ENCODE data around the gene ADPRHL1. TPM values are rescaled to one million over a fixed set of nuclear protein-coding genes. Genes with fewer than 3 reads are reported as not detected.
"Not testable (repeated sequence)": the region's sequence is repeated elsewhere in the genome, so short reads cannot be mapped to it uniquely, and the experiment has no call there.

The ADPRHL1 gene
- polyA plus RNA-seq, 1 donor (not counting 4 experiments of a cell fraction or from before 2014, with no cell fraction given): 1.2 TPM

- Histone ChIP-seq H3K4me2 (ENCODE audit: control insufficient read depth, extremely low read depth, insufficient read depth, low read depth, low read length) (no peak overlapping the region), H2AFZ (ENCODE audit: control insufficient read depth, low read length) (no peak overlapping the region), H3K9me3 (ENCODE audit: control insufficient read depth, low read depth, low read length) (no peaks in the 10 kb centered on the region), H3K4me3 (ENCODE audit: control insufficient read depth in 2 of 3, extremely low read depth in 1 of 3, insufficient read depth in 2 of 3, low read depth in 1 of 3, low read length in 3 of 3) (no peak overlapping the region), H3K36me3 (ENCODE audit: control insufficient read depth in 2 of 2, extremely low read depth in 1 of 2, insufficient read depth in 2 of 2, low read length in 2 of 2) (peaks cover 18% of the 10 kb centered on the region in 2 experiments), H3K9ac (ENCODE audit: control insufficient read depth, extremely low read depth, insufficient read depth, low read length) (no peak overlapping the region), H3K9me1 (ENCODE audit: control insufficient read depth, extremely low read depth, insufficient read depth, low read length) (no peaks in the 10 kb centered on the region), H3K27ac (ENCODE audit: control insufficient read depth, insufficient read depth, low read length) (no peak overlapping the region), H3K4me1 (ENCODE audit: control insufficient read depth, extremely low read depth, insufficient read depth, low read length) (no peaks in the 10 kb centered on the region), H3K27me3 (ENCODE audit: control insufficient read depth, extremely low read depth, insufficient read depth, low read length) (no peaks in the 10 kb centered on the region), H4K20me1 (ENCODE audit: control insufficient read depth, extremely low read depth, insufficient read depth, low read length) (no peaks in the 10 kb centered on the region), H3K79me2 (ENCODE audit: control insufficient read depth, insufficient read depth, low read length) (no peaks in the 10 kb centered on the region)
- DNase-seq (ENCODE audit: low read depth, low spot score) (no peak), FAIRE-seq (no peak)
- dilution Hi-C loops (cut with MboI; ENCODE audit: extremely low pct_ligation_motif_present, low sequenced_read_pairs): no loop called here
- TF ChIP-seq EZH2 (IDR thresholded peaks at IDR 0.05; ENCODE audit: low read length) (no peak), CTCF (optimal IDR thresholded peaks at IDR 0.05 in 1 of 3, IDR thresholded peaks at IDR 0.05 in 1 of 3, conservative IDR thresholded peaks at IDR 0.05 in 1 of 3; ENCODE audit: extremely low read depth in 1 of 3, insufficient read depth in 2 of 3, low read length in 3 of 3) (no peak)
Measured at GRCh38 chr13:113472355-113473025, 19.2 kb upstream of the ADPRHL1 start.

GRCh38 chr13:113471844-113472243 lies 18.6 kb upstream of the ADPRHL1 start:
- H3K27ac ChIP-seq (ENCODE audit: control insufficient read depth, insufficient read depth, low read length): no peak overlapping the region
- FAIRE-seq (no peak), DNase-seq (ENCODE audit: low read depth, low spot score) (no peak)
- H3K36me3 ChIP-seq (ENCODE audit: control insufficient read depth in 2 of 2, extremely low read depth in 1 of 2, insufficient read depth in 2 of 2, low read length in 2 of 2): peaks cover 18 to 20% of the 10 kb centered on the region in 2 experiments
- H4K20me1 ChIP-seq (ENCODE audit: control insufficient read depth, extremely low read depth, insufficient read depth, low read length): no peaks in the 10 kb centered on the region
- no peak overlapping the region for H3K9ac ChIP-seq (ENCODE audit: control insufficient read depth, extremely low read depth, insufficient read depth, low read length)
- H2AFZ ChIP-seq (ENCODE audit: control insufficient read depth, low read length): no peak overlapping the region
- H3K4me2 ChIP-seq (ENCODE audit: control insufficient read depth, extremely low read depth, insufficient read depth, low read depth, low read length): no peak overlapping the region
- no peak for TF ChIP-seq EZH2 (IDR thresholded peaks at IDR 0.05; ENCODE audit: low read length)
- TF ChIP-seq CTCF (optimal IDR thresholded peaks at IDR 0.05 in 1 of 3, IDR thresholded peaks at IDR 0.05 in 1 of 3, conservative IDR thresholded peaks at IDR 0.05 in 1 of 3; ENCODE audit: extremely low read depth in 1 of 3, insufficient read depth in 2 of 3, low read length in 3 of 3): no peak
- H3K27me3 ChIP-seq (ENCODE audit: control insufficient read depth, extremely low read depth, insufficient read depth, low read length): no peaks in the 10 kb centered on the region
- H3K4me1 ChIP-seq (ENCODE audit: control insufficient read depth, extremely low read depth, insufficient read depth, low read length): no peaks in the 10 kb centered on the region
- no peaks in the 10 kb centered on the region for H3K79me2 ChIP-seq (ENCODE audit: control insufficient read depth, insufficient read depth, low read length)
- dilution Hi-C loops (cut with MboI; ENCODE audit: extremely low pct_ligation_motif_present, low sequenced_read_pairs): no loop called here
- no peaks in the 10 kb centered on the region for H3K9me3 ChIP-seq (ENCODE audit: control insufficient read depth, low read depth, low read length)
- no peaks in the 10 kb centered on the region for H3K9me1 ChIP-seq (ENCODE audit: control insufficient read depth, extremely low read depth, insufficient read depth, low read length)
- H3K4me3 ChIP-seq (ENCODE audit: control insufficient read depth in 2 of 3, extremely low read depth in 1 of 3, insufficient read depth in 2 of 3, low read depth in 1 of 3, low read length in 3 of 3): no peak overlapping the region

GRCh38 chr13:113470635-113471163 lies 17.4 kb upstream of the ADPRHL1 start:
- FAIRE-seq; dilution Hi-C loops (cut with MboI; ENCODE audit: extremely low pct_ligation_motif_present, low sequenced_read_pairs): not testable (repeated sequence)

More at GRCh38 chr13:113470635-113471163, 17.4 kb upstream of the ADPRHL1 start:
- not testable (repeated sequence) for H3K4me2 ChIP-seq (ENCODE audit: control insufficient read depth, extremely low read depth, insufficient read depth, low read depth, low read length); H3K27me3 ChIP-seq (ENCODE audit: control insufficient read depth, extremely low read depth, insufficient read depth, low read length); H3K9ac ChIP-seq (ENCODE audit: control insufficient read depth, extremely low read depth, insufficient read depth, low read length); H2AFZ ChIP-seq (ENCODE audit: control insufficient read depth, low read length); H3K79me2 ChIP-seq (ENCODE audit: control insufficient read depth, insufficient read depth, low read length); H3K4me3 ChIP-seq (ENCODE audit: control insufficient read depth in 2 of 3, extremely low read depth in 1 of 3, insufficient read depth in 2 of 3, low read depth in 1 of 3, low read length in 3 of 3); H3K27ac ChIP-seq (ENCODE audit: control insufficient read depth, insufficient read depth, low read length); H3K9me3 ChIP-seq (ENCODE audit: control insufficient read depth, low read depth, low read length); H3K9me1 ChIP-seq (ENCODE audit: control insufficient read depth, extremely low read depth, insufficient read depth, low read length); DNase-seq (ENCODE audit: low read depth, low spot score); H3K4me1 ChIP-seq (ENCODE audit: control insufficient read depth, extremely low read depth, insufficient read depth, low read length); H4K20me1 ChIP-seq (ENCODE audit: control insufficient read depth, extremely low read depth, insufficient read depth, low read length)
- H3K36me3 ChIP-seq (ENCODE audit: control insufficient read depth in 2 of 2, extremely low read depth in 1 of 2, insufficient read depth in 2 of 2, low read length in 2 of 2): peaks cover 15 to 18% of the 10 kb centered on the region in 2 experiments

Measured in keratinocyte (primary cell).